Measurements from ENCODE around the gene ZNF614. TPM values are rescaled to one million over a fixed set of nuclear protein-coding genes. Genes with fewer than 3 reads are reported as not detected.

ZNF614 gene
- total and polyA plus RNA-seq, 9 of the 15 experiments (the other 6 are each of a cell fraction or from before 2014, with no cell fraction given) = 4.9 to 16.3 (median 11.4) TPM

GRCh38 chr19:52028027-52028779 is at the start of gene ZNF614 (continued):
- TF ChIP-seq PKNOX1 (IDR thresholded peaks at IDR 0.05) (peak; percentile 75), EWSR1 (IDR thresholded peaks at IDR 0.05; ENCODE audit: borderline replicate concordance, low read depth, partially characterized antibody) (no peak), GTF2E2 (tag; IDR thresholded peaks at IDR 0.05) (no peak), ILK (tag; IDR thresholded peaks at IDR 0.05; ENCODE audit: borderline replicate concordance, low read depth) (no peak), DIDO1 (tag; IDR thresholded peaks at IDR 0.05; ENCODE audit: low read depth) (peak; percentile 95), KAT7 (CRISPR knock-in tag; IDR thresholded peaks at IDR 0.05; ENCODE audit: borderline replicate concordance) (peak; percentile 93; the same call in 1 of the 2 replicates), SMAD4 (CRISPR knock-in tag; conservative IDR thresholded peaks at IDR 0.05) (peak; percentile 79), IRF1 (CRISPR knock-in tag; IDR thresholded peaks at IDR 0.05; ENCODE audit: borderline replicate concordance) (no peak), EP400 (IDR thresholded peaks at IDR 0.05) (peak; percentile 94), TRIM25 (IDR thresholded peaks at IDR 0.05; ENCODE audit: borderline replicate concordance) (no peak), ZNF589 (CRISPR knock-in tag; IDR thresholded peaks at IDR 0.05; ENCODE audit: low read depth) (peak; percentile 63; the same call in 1 of the 2 replicates), SMAD3 (CRISPR knock-in tag; conservative IDR thresholded peaks at IDR 0.05) (peak; percentile 54; the same call in 1 of the 2 replicates), COPS2 (conservative IDR thresholded peaks at IDR 0.05) (no peak), ZNF165 (CRISPR knock-in tag; IDR thresholded peaks at IDR 0.05; ENCODE audit: borderline replicate concordance) (no peak), RAD51 (IDR thresholded peaks at IDR 0.05; ENCODE audit: borderline replicate concordance, low read depth) (no peak), RERE (CRISPR knock-in tag; IDR thresholded peaks at IDR 0.05; ENCODE audit: borderline replicate concordance) (0 out of 2 replicates have a peak, but pooled peaks have one; percentile 17), LCOR (CRISPR knock-in tag; IDR thresholded peaks at IDR 0.05) (peak; percentile 62), CHCHD3 (CRISPR knock-in tag; IDR thresholded peaks at IDR 0.05) (no peak), PTBP1 (IDR thresholded peaks at IDR 0.05; ENCODE audit: low read depth, low read length) (no peak)

Data from K562 (cell line).